ENCODE data around the gene CD82. TPM values are rescaled to one million over a fixed set of nuclear protein-coding genes. Genes with fewer than 3 reads are reported as not detected.
"Not testable (repeated sequence)": the region's sequence is repeated elsewhere in the genome, so short reads cannot be mapped to it uniquely, and the experiment has no call there.

CD82 gene
- total RNA-seq, 1 donor: 23.2 TPM

- Histone ChIP-seq H2AFZ (ENCODE audit: low read length) (peak overlapping the region; percentile 40), H4K20me1 (ENCODE audit: insufficient read depth, low read length) (no peaks in the 10 kb centered on the region), H3K27me3 (ENCODE audit: insufficient read depth, low read length) (peaks cover 4% of the 10 kb centered on the region), H3K9me3 (ENCODE audit: low read depth, low read length) (peaks cover 3% of the 10 kb centered on the region), H3K4me3 (ENCODE audit: insufficient read depth, low read length) (no peak overlapping the region), H3K4me1 (ENCODE audit: insufficient read depth, low read length) (peaks cover 5% of the 10 kb centered on the region), H3K36me3 (ENCODE audit: insufficient read depth, low read length) (no peaks in the 10 kb centered on the region), H3K4me2 (ENCODE audit: insufficient read depth, low read length) (peak overlapping the region; percentile 22), H3K79me2 (ENCODE audit: insufficient read depth, low read length) (no peaks in the 10 kb centered on the region), H3K27ac (ENCODE audit: low read depth, low read length) (no peak overlapping the region)
- TF ChIP-seq, protein P1, sequence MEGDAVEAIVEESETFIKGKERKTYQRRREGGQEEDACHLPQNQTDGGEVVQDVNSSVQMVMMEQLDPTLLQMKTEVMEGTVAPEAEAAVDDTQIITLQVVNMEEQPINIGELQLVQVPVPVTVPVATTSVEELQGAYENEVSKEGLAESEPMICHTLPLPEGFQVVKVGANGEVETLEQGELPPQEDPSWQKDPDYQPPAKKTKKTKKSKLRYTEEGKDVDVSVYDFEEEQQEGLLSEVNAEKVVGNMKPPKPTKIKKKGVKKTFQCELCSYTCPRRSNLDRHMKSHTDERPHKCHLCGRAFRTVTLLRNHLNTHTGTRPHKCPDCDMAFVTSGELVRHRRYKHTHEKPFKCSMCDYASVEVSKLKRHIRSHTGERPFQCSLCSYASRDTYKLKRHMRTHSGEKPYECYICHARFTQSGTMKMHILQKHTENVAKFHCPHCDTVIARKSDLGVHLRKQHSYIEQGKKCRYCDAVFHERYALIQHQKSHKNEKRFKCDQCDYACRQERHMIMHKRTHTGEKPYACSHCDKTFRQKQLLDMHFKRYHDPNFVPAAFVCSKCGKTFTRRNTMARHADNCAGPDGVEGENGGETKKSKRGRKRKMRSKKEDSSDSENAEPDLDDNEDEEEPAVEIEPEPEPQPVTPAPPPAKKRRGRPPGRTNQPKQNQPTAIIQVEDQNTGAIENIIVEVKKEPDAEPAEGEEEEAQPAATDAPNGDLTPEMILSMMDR (IDR thresholded peaks at IDR 0.05; ENCODE audit: extremely low read depth, low read depth, low read length): peak; percentile 81
- DNase-seq (ENCODE audit: insufficient read length, low spot score, missing footprints): no peak
Measured at GRCh38 chr11:44556735-44557409, 8.6 kb upstream of the CD82 start.

DNA sequence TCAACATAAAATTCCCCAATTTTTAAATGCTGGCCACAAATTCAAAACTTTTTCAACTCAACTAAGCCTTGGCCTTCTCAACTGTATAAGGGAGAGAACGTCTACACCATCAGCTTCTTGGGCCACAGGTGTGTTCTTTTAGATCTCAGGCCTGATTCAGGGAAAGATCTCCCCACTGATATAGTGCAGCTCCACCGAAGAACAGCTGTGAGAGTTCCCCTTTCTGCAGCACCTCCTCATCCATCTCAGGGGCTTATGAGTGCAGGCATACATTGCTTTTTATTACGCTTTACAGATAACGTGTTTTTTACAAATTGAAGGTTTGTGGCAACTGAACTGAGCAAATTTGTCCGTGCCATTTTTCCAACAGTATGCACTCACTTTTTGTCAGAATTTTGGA is 8.0 kb upstream of the CD82 start:
- no peak overlapping the region for H3K4me3 ChIP-seq (ENCODE audit: insufficient read depth, low read length)
- peak; percentile 46 for DNase-seq (ENCODE audit: insufficient read length, low spot score, missing footprints)

DNA sequence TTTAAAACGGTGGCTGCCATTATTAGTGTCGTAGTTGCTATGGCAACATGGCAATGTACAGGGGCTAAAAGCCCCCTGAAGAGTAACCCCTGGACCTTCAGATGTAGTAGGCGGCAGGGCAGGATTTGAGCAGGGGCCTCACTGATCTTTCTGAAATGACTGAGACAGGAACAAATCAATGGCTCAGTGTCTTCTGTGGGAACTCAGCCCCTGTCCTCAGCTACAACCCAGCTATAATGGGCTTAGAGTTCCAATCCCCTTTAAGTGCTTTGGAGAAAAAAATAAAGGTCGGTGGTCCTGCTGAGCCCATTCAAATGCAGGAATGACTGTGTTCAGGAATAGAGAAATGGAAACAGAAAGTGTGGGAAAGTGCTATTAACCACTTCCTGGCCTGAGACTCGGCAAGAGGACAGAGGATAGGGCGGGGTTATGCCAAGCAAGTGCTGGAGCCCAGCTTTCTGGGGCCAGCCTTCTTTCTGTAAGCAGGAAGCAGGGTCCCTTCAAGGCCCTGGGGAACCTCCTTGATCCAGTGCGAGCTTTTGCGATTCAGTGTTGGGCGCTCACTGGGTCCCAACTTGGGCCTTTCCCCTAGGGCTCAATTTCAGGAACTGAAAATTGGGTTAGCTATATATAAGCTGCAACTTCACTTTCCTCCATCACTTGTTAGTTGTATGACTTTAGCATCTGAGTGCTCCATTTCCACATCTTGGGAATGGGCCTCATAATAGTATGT is 6.1 kb upstream of the CD82 start:
- Histone ChIP-seq H3K27ac (ENCODE audit: low read depth, low read length) (no peak overlapping the region), H3K4me1 (ENCODE audit: insufficient read depth, low read length) (peaks cover 17% of the 10 kb centered on the region), H3K36me3 (ENCODE audit: insufficient read depth, low read length) (no peaks in the 10 kb centered on the region), H3K4me3 (ENCODE audit: insufficient read depth, low read length) (no peak overlapping the region), H3K79me2 (ENCODE audit: insufficient read depth, low read length) (no peaks in the 10 kb centered on the region), H3K9me3 (ENCODE audit: low read depth, low read length) (no peaks in the 10 kb centered on the region), H4K20me1 (ENCODE audit: insufficient read depth, low read length) (no peaks in the 10 kb centered on the region), H3K4me2 (ENCODE audit: insufficient read depth, low read length) (no peak overlapping the region), H3K27me3 (ENCODE audit: insufficient read depth, low read length) (no peaks in the 10 kb centered on the region), H2AFZ (ENCODE audit: low read length) (no peak overlapping the region)
- no peak for DNase-seq (ENCODE audit: insufficient read length, low spot score, missing footprints)
- TF ChIP-seq, protein P1 (IDR thresholded peaks at IDR 0.05; ENCODE audit: extremely low read depth, low read depth, low read length): no peak

More for the DNA sequence above, 8.0 kb upstream of the CD82 start:
- no peak overlapping the region for H3K4me2 ChIP-seq (ENCODE audit: insufficient read depth, low read length)
- TF ChIP-seq, protein P1 (IDR thresholded peaks at IDR 0.05; ENCODE audit: extremely low read depth, low read depth, low read length): no peak
- no peak overlapping the region for H2AFZ ChIP-seq (ENCODE audit: low read length)
- H3K9me3 ChIP-seq (ENCODE audit: low read depth, low read length): peaks cover 3% of the 10 kb centered on the region
- no peaks in the 10 kb centered on the region for H3K36me3 ChIP-seq (ENCODE audit: insufficient read depth, low read length)
- peaks cover 4% of the 10 kb centered on the region for H3K27me3 ChIP-seq (ENCODE audit: insufficient read depth, low read length)
- H3K4me1 ChIP-seq (ENCODE audit: insufficient read depth, low read length): peaks cover 5% of the 10 kb centered on the region
- H3K79me2 ChIP-seq (ENCODE audit: insufficient read depth, low read length): no peaks in the 10 kb centered on the region
- no peak overlapping the region for H3K27ac ChIP-seq (ENCODE audit: low read depth, low read length)
- no peaks in the 10 kb centered on the region for H4K20me1 ChIP-seq (ENCODE audit: insufficient read depth, low read length)

GRCh38 chr11:44559940-44560300 is 5.5 kb upstream of the CD82 start:
- not testable (repeated sequence) for H4K20me1 ChIP-seq (ENCODE audit: insufficient read depth, low read length); DNase-seq (ENCODE audit: insufficient read length, low spot score, missing footprints); H2AFZ ChIP-seq (ENCODE audit: low read length); H3K36me3 ChIP-seq (ENCODE audit: insufficient read depth, low read length); H3K79me2 ChIP-seq (ENCODE audit: insufficient read depth, low read length); H3K4me2 ChIP-seq (ENCODE audit: insufficient read depth, low read length); H3K4me3 ChIP-seq (ENCODE audit: insufficient read depth, low read length); H3K27ac ChIP-seq (ENCODE audit: low read depth, low read length); H3K9me3 ChIP-seq (ENCODE audit: low read depth, low read length); H3K27me3 ChIP-seq (ENCODE audit: insufficient read depth, low read length)
- H3K4me1 ChIP-seq (ENCODE audit: insufficient read depth, low read length): peaks cover 22% of the 10 kb centered on the region
